ENCODE results near the gene GSTP1. TPM values are rescaled to one million over a fixed set of nuclear protein-coding genes. Genes with fewer than 3 reads are reported as not detected.

The GSTP1 gene
- total RNA-seq, 1 experiment from 2014 or later = 1,799 TPM

DNA sequence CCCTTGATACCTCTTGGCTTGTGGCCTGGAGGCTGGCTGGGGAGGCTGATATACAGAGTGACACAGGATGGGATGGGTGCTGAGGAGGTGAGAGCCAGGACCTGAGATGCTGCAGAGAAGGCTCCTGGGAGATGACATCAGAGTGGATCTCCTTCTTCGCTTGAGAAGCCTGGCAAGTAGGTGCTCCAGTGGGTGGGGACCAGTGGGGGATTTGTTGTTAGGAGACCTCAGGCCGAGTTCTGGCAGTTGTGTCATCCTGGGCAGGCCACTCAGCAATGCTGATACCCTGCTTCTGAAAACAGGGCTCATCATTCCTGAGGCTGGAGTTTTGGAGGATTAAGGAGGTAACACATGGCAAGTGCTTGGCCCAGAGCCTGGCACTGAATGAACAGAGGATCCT, 21.2 kb downstream of the GSTP1 start:
- H3K27me3 ChIP-seq (replicated peaks; ENCODE audit: control insufficient read depth, insufficient read depth, low read length) = no peaks in the 10 kb centered on the region; the same call in 1 of the 2 replicates
- ChIA-PET POLR2A (no interaction called here), CTCF (interaction anchor here (1.1 kb wide), 1 partner anchor 32 kb away, joined by 3 read pairs; no protein-coding TSS in a partner anchor)
- no TSS peak for BruUV-seq (replicated peaks)
- H3K4me3 ChIP-seq (ENCODE audit: low read depth, low read length) = no peak overlapping the region
- peaks cover 6% of the 10 kb centered on the region for H3K36me3 ChIP-seq (ENCODE audit: control insufficient read depth, insufficient read depth, low read length)
- Mint-ChIP-seq H3K4me1 (ENCODE audit: low read depth, unreplicated experiment) (no peaks in the 10 kb centered on the region), H3K36me3 (ENCODE audit: insufficient read depth, unreplicated experiment) (peaks cover 18% of the 10 kb centered on the region), H3K4me3 (ENCODE audit: unreplicated experiment) (peak overlapping the region; percentile 13), H3K9me3 (ENCODE audit: unreplicated experiment) (peaks cover 10% of the 10 kb centered on the region), H3K27me3 (ENCODE audit: insufficient read depth, unreplicated experiment) (no peaks in the 10 kb centered on the region), H3K27ac (ENCODE audit: unreplicated experiment) (no peak overlapping the region)
- intact Hi-C loops (cut with micrococcal nuclease; ENCODE audit: unreplicated experiment) = no loop called here
- peaks cover 10% of the 10 kb centered on the region; the same call in 1 of the 2 replicates for H3K4me1 ChIP-seq
- no peak for DNase-seq
- H3K9me3 ChIP-seq = peaks cover 8% of the 10 kb centered on the region
- TF ChIP-seq, protein P1, sequence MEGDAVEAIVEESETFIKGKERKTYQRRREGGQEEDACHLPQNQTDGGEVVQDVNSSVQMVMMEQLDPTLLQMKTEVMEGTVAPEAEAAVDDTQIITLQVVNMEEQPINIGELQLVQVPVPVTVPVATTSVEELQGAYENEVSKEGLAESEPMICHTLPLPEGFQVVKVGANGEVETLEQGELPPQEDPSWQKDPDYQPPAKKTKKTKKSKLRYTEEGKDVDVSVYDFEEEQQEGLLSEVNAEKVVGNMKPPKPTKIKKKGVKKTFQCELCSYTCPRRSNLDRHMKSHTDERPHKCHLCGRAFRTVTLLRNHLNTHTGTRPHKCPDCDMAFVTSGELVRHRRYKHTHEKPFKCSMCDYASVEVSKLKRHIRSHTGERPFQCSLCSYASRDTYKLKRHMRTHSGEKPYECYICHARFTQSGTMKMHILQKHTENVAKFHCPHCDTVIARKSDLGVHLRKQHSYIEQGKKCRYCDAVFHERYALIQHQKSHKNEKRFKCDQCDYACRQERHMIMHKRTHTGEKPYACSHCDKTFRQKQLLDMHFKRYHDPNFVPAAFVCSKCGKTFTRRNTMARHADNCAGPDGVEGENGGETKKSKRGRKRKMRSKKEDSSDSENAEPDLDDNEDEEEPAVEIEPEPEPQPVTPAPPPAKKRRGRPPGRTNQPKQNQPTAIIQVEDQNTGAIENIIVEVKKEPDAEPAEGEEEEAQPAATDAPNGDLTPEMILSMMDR (IDR thresholded peaks at IDR 0.05; ENCODE audit: insufficient read depth in 1 of 2, low read depth in 1 of 2, low read length in 1 of 2, severe bottlenecking in 1 of 2, unreplicated experiment in 1 of 2) = no peak

DNA sequence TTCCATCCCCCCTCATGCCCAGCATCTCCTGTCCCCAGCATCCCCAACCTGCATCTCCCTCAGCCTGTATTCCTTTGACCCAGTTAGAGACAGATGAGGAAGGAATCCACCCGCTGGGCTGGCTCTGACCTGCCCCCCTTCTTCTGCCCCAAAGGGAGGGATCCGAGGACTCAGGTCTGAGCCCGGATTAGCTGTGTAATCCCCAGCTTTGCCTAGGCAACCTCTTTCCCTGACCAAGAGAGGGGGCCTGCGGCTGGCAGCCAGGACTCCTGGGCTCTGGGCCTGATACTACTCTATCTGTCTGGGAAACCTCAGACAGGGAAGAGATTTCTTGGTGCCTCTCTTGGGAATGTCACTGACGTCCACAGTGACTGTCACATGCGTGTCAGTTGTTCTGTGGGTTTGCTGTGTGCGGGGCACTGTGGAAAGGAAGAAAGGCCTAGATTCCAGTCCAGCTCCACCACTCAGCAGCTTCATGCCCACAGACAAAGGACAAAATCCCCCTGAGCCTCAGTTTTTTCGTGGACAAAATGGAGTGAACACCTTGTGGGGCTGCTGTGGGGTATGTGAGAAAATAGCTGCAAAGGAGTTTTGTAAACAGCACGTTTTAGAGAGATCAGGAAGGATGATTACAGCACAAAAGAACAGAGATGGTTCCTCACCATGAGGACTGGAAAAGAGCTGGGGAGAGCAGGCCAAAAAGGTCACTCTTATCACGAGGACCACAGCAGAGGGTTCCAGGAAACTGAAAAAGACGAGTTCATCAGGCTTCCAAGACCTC, 21.8 kb downstream of the GSTP1 start:
- Mint-ChIP-seq H3K4me3 (ENCODE audit: unreplicated experiment) (peak overlapping the region; percentile 82), H3K27me3 (ENCODE audit: insufficient read depth, unreplicated experiment) (no peaks in the 10 kb centered on the region), H3K9me3 (ENCODE audit: unreplicated experiment) (peaks cover 10% of the 10 kb centered on the region), H3K36me3 (ENCODE audit: insufficient read depth, unreplicated experiment) (peaks cover 23% of the 10 kb centered on the region), H3K27ac (ENCODE audit: unreplicated experiment) (no peak overlapping the region), H3K4me1 (ENCODE audit: low read depth, unreplicated experiment) (no peaks in the 10 kb centered on the region)
- TF ChIP-seq, protein P1 (IDR thresholded peaks at IDR 0.05; ENCODE audit: insufficient read depth in 1 of 2, low read depth in 1 of 2, low read length in 1 of 2, severe bottlenecking in 1 of 2, unreplicated experiment in 1 of 2) = no peak
- no peak for DNase-seq
- Histone ChIP-seq H3K4me3 (ENCODE audit: low read depth, low read length) (no peak overlapping the region), H3K36me3 (ENCODE audit: control insufficient read depth, insufficient read depth, low read length) (peaks cover 6% of the 10 kb centered on the region), H3K4me1 (peaks cover 10% of the 10 kb centered on the region; the same call in 1 of the 2 replicates), H3K9me3 (peaks cover 8% of the 10 kb centered on the region), H3K27me3 (replicated peaks; ENCODE audit: control insufficient read depth, insufficient read depth, low read length) (no peaks in the 10 kb centered on the region; the same call in 1 of the 2 replicates)
- ChIA-PET CTCF (interaction anchor here (1.1 kb wide), 1 partner anchor 32 kb away, joined by 3 read pairs; no protein-coding TSS in a partner anchor), POLR2A (no interaction called here)
- intact Hi-C loops (cut with micrococcal nuclease; ENCODE audit: unreplicated experiment) = loop anchor here (1.0 kb wide), 3 partner anchors 22 to 97 kb away; partner anchors contain the start of genes CDK2AP2 and GSTP1
- BruUV-seq (replicated peaks) = no TSS peak

DNA sequence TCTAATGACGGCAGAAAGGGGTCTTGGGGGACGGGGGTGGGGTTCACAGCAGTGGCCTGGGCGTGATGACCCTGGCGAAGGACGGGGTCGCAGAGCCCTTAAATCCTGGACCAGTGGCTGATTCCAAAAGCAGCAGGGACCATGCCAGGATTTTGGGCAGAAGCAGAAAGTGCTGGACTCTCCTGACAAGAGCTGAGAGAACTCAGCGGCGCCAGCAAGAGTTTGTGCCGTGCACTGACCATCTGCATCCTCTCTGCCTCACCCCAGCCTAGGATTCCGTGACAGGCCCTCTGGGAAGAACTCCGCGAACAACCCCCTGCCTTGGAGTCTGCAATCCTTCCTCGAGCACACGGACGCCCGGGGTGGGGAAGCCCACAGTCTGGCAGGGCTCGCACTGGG, 22.5 kb downstream of the GSTP1 start:
- Mint-ChIP-seq H3K4me1 (ENCODE audit: low read depth, unreplicated experiment) (no peaks in the 10 kb centered on the region), H3K4me3 (ENCODE audit: unreplicated experiment) (peak overlapping the region; percentile 82), H3K27ac (ENCODE audit: unreplicated experiment) (peak overlapping the region; percentile 91), H3K36me3 (ENCODE audit: insufficient read depth, unreplicated experiment) (peaks cover 29% of the 10 kb centered on the region), H3K9me3 (ENCODE audit: unreplicated experiment) (peaks cover 10% of the 10 kb centered on the region), H3K27me3 (ENCODE audit: insufficient read depth, unreplicated experiment) (no peaks in the 10 kb centered on the region)
- DNase-seq = no peak
- intact Hi-C loops (cut with micrococcal nuclease; ENCODE audit: unreplicated experiment) = loop anchor here (1.0 kb wide), 3 partner anchors 23 to 98 kb away; partner anchors contain the start of genes CDK2AP2 and GSTP1
- TF ChIP-seq, protein P1 (IDR thresholded peaks at IDR 0.05; ENCODE audit: insufficient read depth in 1 of 2, low read depth in 1 of 2, low read length in 1 of 2, severe bottlenecking in 1 of 2, unreplicated experiment in 1 of 2) = peak in 1 of 2 experiments; percentile 8
- ChIA-PET POLR2A (no interaction called here), CTCF (interaction anchor here (1.1 kb wide), 1 partner anchor 33 kb away, joined by 3 read pairs; no protein-coding TSS in a partner anchor)
- Histone ChIP-seq H3K36me3 (ENCODE audit: control insufficient read depth, insufficient read depth, low read length) (peaks cover 6% of the 10 kb centered on the region), H3K9me3 (peaks cover 8% of the 10 kb centered on the region), H3K27me3 (replicated peaks; ENCODE audit: control insufficient read depth, insufficient read depth, low read length) (no peaks in the 10 kb centered on the region), H3K4me3 (ENCODE audit: low read depth, low read length) (peak overlapping the region; percentile 80), H3K4me1 (peaks cover 10% of the 10 kb centered on the region; the same call in 1 of the 2 replicates)
- BruUV-seq (replicated peaks) = no TSS peak

Data from Caco-2 (cell line).